Gastroesophageal sphincter (tissue), 4 donors: ENCODE measurements around the gene GRIK2. TPM values are rescaled to one million over a fixed set of nuclear protein-coding genes. Genes with fewer than 3 reads are reported as not detected.

Source experiments
- ATAC-seq: fragments of 150-250 bp; one replicate; pipeline ENCODE4 v1.9.1; 2016; ENCODE audit warnings: mild to moderate bottlenecking, moderate library complexity
- H3K27ac ChIP-seq, 4 donors: fragments of 200-600 bp; sonication (generic) in 3 of 4; 1 replicate in 3 of 4; 2 replicates in 1 of 4; pipeline ENCODE4 v1.5.1; 2016 to 2019
- H3K27me3 ChIP-seq: fragments of 200-600 bp; sonication (generic); one replicate; pipeline ENCODE4 v1.5.1; 2019
- H3K36me3 ChIP-seq, 2 donors: fragments of 200-600 bp; sonication (generic); one replicate each; pipeline ENCODE4 v1.5.1; 2019; ENCODE audit warnings: control low read depth in 1 of 2
- H3K4me1 ChIP-seq, 3 donors: fragments of 200-600 bp; sonication (generic); 1 replicate in 2 of 3; 2 replicates in 1 of 3; pipeline ENCODE4 v1.5.1; 2016 to 2019; ENCODE audit warnings: control low read depth in 2 of 3
- H3K4me3 ChIP-seq, 2 donors: fragments of 200-600 bp; sonication (generic); one replicate each; pipeline ENCODE4 v1.5.1; 2019; ENCODE audit warnings: mild to moderate bottlenecking in 1 of 2, moderate library complexity in 1 of 2
- H3K9me3 ChIP-seq, 3 donors: fragments of 200-600 bp; sonication (generic); one replicate each; pipeline ENCODE4 v1.5.1; 2017 to 2019; ENCODE audit warnings: control low read depth in 2 of 3
- CTCF ChIP-seq, 4 experiments: fragments of 200-600 bp in 2 of 4; fragments of 450-650 bp in 2 of 4; sonication (generic) in 1 of 4; IDR thresholded peaks; one replicate each; pipeline ENCODE4 v1.5.1; 2017 to 2019; ENCODE audit warnings: antibody characterized with exemption in 4 of 4, mild to moderate bottlenecking in 2 of 4, moderate library complexity in 2 of 4
- EP300 ChIP-seq: sonication (generic); formaldehyde crosslinking; IDR thresholded peaks from one replicate; pipeline ENCODE4 v1.6.1; 2017; ENCODE audit warnings: antibody characterized with exemption, mild to moderate bottlenecking
- POLR2A ChIP-seq, 2 donors: fragments of 450-650 bp; IDR thresholded peaks; one replicate each; pipeline ENCODE4 v1.6.1; 2017; ENCODE audit warnings: antibody characterized with exemption in 2 of 2, mild to moderate bottlenecking in 2 of 2, moderate library complexity in 1 of 2
- POLR2AphosphoS5 ChIP-seq: sonication (generic); formaldehyde crosslinking; IDR thresholded peaks from one replicate; pipeline ENCODE4 v1.6.1; 2017; ENCODE audit warnings: antibody characterized with exemption
- WGBS, 2 donors: methylation state at CpG; one replicate each; pipeline ENCODE4 v1.1.5; 2018; ENCODE audit warnings: low coverage in 1 of 2; 5-methylcytosine and 5-hydroxymethylcytosine counted together
- total RNA-seq, 4 donors: library from RNA; depleted of rRNA; stranded (reverse); fragments of >200 nt; gene quantifications; one replicate each; pipeline ENCODE4 v1.1.0, GENCODE V29; 2016

Gene GRIK2
- total RNA-seq, 4 donors from 2014 or later: 0.82 to 2.2 (median 1.0) TPM

GRCh38 chr6:101986476-101986875 is 593.0 kb downstream of the GRIK2 start:
- H3K9me3 ChIP-seq: no peaks in the 10 kb centered on the region
- TF ChIP-seq CTCF (IDR thresholded peaks at IDR 0.05) (no peak), POLR2AphosphoS5 (no peak), POLR2A (IDR thresholded peaks at IDR 0.05) (no peak), EP300 (no peak)
- no peak overlapping the region for H3K27ac ChIP-seq
- H3K27me3 ChIP-seq: no peaks in the 10 kb centered on the region
- H3K4me1 ChIP-seq: no peaks in the 10 kb centered on the region
- no peak overlapping the region for H3K4me3 ChIP-seq
- 84 to 96% methylated on average over 3 of the region's 3 CpGs for WGBS, 2 donors
- no peaks in the 10 kb centered on the region for H3K36me3 ChIP-seq
- no peak for ATAC-seq

GRCh38 chr6:101992286-101992685 is 598.8 kb downstream of the GRIK2 start:
- 49 to 79% methylated on average over 3 to 5 of the region's 5 CpGs for WGBS, 2 donors
- no peaks in the 10 kb centered on the region for H3K9me3 ChIP-seq
- no peak for ATAC-seq
- no peaks in the 10 kb centered on the region for H3K27me3 ChIP-seq
- H3K4me1 ChIP-seq: no peaks in the 10 kb centered on the region
- no peak overlapping the region for H3K4me3 ChIP-seq
- H3K27ac ChIP-seq: no peak overlapping the region
- no peaks in the 10 kb centered on the region for H3K36me3 ChIP-seq
- TF ChIP-seq POLR2A (IDR thresholded peaks at IDR 0.05) (no peak), POLR2AphosphoS5 (no peak), EP300 (no peak), CTCF (IDR thresholded peaks at IDR 0.05) (no peak)

GRCh38 chr6:101994521-101994920 is 601.0 kb downstream of the GRIK2 start:
- TF ChIP-seq POLR2AphosphoS5 (no peak), POLR2A (IDR thresholded peaks at IDR 0.05) (no peak), EP300 (no peak), CTCF (IDR thresholded peaks at IDR 0.05) (no peak)
- H3K27me3 ChIP-seq: no peaks in the 10 kb centered on the region
- H3K36me3 ChIP-seq: no peaks in the 10 kb centered on the region
- no peak overlapping the region for H3K4me3 ChIP-seq
- H3K4me1 ChIP-seq: no peaks in the 10 kb centered on the region
- no peak for ATAC-seq
- no peaks in the 10 kb centered on the region for H3K9me3 ChIP-seq
- H3K27ac ChIP-seq: no peak overlapping the region

- Histone ChIP-seq H3K9me3 (peaks cover 0 to 5% (median 0%) of the 10 kb centered on the region in 3 donors), H3K4me3 (no peak overlapping the region), H3K4me1 (no peaks in the 10 kb centered on the region), H3K27me3 (no peaks in the 10 kb centered on the region), H3K36me3 (no peaks in the 10 kb centered on the region), H3K27ac (no peak overlapping the region)
- TF ChIP-seq EP300 (no peak), POLR2AphosphoS5 (no peak), CTCF (IDR thresholded peaks at IDR 0.05) (no peak), POLR2A (IDR thresholded peaks at IDR 0.05) (no peak)
- ATAC-seq: no peak
- 90 to 100% methylated on average over 2 of the region's 4 CpGs for WGBS, 2 donors
These were observed 621.9 kb downstream of the GRIK2 start for GRCh38 chr6:102015431-102015830.

- H3K4me1 ChIP-seq: no peaks in the 10 kb centered on the region
- H3K27ac ChIP-seq: no peak overlapping the region
- H3K36me3 ChIP-seq: no peaks in the 10 kb centered on the region
- no peak for ATAC-seq
- H3K9me3 ChIP-seq: no peaks in the 10 kb centered on the region
- WGBS, 2 donors: 77 to 78% methylated on average over 2 of the region's 2 CpGs
- no peak overlapping the region for H3K4me3 ChIP-seq
- no peaks in the 10 kb centered on the region for H3K27me3 ChIP-seq
- TF ChIP-seq EP300: no peak
- no peak for TF ChIP-seq POLR2A (IDR thresholded peaks at IDR 0.05)
- TF ChIP-seq CTCF (IDR thresholded peaks at IDR 0.05): no peak
- TF ChIP-seq POLR2AphosphoS5: no peak
These were observed 628.8 kb downstream of the GRIK2 start for GRCh38 chr6:102022281-102022680.
